Stimulated activated CD8-positive, alpha-beta memory T cell treated with anti-CD3 and anti-CD28 coated beads, Interleukin-12 subunit alpha, Interleukin-12 subunit beta, amount 100 ng/mL, for 1 hour (primary cell): Measurements from ENCODE around the gene FIGNL1.
"Not testable (repeated sequence)": the region's sequence is repeated elsewhere in the genome, so short reads cannot be mapped to it uniquely, and the experiment has no call there.

Source experiments
- DNase-seq: peaks from one replicate; pipeline ENCODE4 v3.0.0-alpha.2; 2020; ENCODE audit warnings: low read depth

Gene FIGNL1

DNA sequence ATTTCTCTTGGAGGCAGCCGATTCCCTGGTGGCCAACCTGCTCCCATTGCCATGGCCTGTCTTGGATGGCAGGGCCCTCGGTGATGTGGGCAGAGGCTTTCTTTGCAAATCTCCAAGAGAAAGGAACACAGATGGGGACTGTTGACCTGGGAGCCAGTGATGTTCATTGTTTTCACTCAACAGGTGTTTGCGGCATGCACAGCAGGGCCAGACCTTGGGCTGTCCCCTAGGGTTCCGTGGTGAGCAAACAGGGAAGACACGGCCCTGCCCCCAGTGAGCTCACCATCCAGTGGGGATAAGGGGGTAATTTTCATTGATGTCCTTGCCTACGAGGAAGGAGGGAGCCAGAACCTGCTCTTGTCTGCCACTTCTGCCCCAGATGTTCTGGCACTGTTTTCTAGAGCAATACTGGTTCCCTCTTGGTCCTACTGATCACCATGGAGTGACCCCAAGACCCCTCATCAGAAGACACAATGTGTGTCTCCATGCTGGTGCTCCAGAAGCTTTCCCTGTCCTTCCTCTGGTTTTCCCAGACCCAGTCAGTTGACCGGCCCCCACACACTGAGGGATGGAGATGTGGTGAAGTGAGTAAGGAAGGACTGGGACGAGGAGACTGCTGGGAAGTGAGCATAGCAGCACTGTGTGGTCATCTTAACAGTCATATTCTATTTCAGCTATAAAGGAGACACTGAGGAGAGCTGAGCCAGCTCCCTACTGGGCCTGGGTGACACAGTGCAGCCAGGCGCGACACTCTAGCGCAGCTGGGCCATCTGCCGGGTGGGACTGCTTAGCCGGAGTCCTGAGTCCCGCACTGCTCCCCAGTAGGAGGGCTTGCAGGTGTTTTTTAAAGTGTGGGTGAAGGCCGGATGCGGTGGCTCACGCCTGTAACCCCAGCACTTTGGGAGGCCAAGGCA lies 20.4 kb upstream of the FIGNL1 start:
- DNase-seq, result no peak

DNA sequence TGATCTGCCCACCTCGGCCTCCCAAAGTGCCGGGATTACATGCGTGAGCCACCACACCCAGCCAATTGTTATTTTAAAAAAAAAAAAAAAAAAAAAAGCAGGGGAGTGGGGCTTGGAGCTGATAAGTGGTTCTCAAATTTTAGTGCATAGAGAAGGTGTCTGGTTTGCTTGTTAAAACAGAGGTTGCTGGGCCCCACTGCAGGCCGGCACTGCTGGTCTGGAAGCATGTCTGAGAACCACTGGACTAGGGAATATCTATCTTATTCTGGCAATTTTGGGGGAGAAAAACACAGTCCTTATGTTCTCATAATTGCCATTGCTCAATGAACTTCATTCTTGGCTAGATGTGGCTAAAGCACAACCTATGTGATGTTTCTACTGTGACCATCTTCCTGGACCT lies 19.0 kb upstream of the FIGNL1 start:
- no peak for DNase-seq

DNA sequence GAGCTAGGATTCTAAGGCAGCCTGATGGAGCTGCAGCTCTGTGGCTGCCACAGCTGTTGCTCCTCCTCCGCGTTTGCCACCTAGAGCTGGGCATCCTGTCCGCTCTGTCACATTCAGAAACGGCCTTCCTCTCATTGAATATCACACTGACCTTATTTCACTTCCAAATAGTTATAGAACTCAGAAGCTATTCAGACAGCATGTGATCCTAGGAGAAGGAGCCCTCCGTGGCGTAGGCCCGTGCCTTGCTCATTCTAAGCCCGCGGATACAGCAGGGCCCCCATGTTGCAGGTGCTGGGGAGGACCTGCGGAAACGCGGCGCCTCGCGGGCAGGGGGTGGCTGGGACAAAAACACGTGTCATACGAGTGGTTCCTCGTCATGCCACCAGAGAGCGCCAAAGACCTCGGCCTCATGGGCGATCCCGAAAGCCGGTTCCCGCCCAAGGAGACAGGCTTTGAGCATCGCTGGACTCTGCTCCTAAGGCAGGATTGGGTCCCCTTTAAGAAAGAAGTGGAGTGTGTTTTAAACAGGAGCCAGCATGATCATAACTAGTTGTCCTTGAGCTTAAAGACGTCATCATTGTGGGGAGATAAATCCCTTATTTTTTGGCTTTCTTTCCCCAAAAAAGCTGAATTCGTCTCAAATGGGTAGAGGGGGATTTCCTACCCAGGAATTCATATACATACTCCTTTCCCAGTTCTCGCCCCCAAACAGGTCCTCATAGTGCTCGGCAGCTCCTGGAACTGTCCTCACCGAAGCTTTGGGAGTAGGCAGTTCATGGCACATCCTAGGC lies 17.9 kb upstream of the FIGNL1 start:
- DNase-seq, result peak; percentile 66

DNA sequence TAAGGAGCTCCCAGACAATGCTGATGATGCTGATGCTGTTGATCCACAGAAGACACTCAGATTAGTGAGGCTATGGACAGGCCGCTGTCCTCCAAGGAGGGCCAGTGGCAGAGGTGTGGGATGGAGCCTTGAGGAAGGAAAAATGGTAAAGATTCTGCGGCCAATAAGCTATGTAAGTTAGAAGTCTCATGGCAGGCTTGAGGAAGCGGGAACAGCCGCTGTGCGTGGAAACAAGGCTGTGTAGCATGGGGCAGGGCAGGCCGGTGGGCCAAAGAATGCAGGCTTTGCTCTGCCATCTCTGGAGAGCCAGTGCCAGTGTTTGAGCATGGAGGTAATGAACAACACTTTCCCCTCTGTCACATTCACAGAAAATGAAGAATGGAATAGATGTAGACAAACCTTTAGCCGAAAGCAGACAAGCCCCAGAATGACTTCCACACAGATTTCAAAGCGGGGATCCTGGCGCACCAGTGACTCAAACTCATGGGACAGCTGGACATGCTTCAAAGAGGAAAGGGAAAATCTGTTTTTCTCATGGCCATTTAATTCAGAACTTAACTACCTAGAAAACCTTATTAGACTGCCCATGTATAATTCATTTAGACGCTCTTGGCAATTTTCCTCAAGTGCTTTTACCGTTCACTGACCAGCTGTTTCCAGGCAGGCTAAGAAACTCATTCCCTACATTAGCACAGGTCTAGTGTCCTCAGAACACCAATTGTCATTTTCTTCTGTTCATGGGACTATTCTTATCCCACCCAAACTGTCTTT lies 16.9 kb upstream of the FIGNL1 start:
- DNase-seq, result no peak

DNA sequence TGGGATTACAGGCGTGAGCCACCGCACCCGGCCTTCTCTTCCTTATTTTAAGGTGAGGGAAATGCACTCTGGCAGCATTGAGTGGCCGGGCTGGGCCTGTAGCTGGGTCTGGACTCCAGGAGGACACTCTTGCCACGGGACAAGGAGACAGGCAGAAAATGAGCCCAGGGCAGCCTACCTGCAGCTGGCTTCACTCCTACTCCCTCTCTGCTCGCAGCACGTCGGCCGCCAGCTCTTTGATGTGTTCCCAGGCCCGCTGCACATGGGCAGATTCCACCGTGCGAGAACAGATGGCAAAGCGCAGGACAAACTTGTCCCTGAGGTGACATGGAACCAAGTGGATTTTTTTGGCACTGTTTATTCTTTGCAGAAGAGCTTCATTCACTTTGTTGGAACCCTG lies 12.9 kb upstream of the FIGNL1 start:
- no peak for DNase-seq

DNA sequence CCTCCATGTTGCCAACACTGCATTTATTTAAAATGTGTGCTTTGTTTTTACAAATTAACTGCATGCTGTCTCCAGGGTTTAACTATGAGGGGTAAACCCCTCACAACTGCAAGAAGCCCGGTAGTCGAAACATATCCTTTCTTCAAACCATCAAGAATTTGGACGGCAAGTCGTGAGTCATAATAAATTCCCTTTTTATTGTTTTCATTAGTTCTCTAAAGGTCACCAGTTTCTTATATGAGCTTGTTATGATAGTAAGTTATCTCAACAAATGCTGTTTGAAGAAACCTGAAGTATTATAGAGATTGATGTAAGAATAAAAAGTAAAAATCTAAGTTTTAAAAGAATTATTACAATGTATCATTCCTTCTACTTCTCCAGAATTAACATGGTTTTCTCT lies 12.2 kb upstream of the FIGNL1 start:
- DNase-seq, result no peak

DNA sequence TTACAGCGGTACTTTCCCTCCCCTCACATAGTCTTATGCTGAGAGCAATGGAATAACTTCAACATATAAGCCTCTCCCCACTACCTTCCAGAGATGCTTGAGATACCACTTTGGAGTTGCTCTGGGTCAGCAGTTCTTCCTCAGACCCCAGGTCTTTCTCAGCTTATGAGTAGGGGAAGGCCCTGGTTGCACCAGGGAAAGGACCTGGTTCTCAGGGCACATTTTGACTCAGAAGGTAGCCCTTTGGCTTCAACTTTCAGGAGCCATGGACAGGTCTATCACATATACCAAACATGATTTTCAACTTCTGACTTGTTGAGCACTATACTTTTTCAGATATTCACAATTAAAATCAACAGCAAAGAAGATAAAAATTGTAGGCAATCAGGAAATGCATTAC lies 11.5 kb upstream of the FIGNL1 start:
- DNase-seq, result no peak

DNA sequence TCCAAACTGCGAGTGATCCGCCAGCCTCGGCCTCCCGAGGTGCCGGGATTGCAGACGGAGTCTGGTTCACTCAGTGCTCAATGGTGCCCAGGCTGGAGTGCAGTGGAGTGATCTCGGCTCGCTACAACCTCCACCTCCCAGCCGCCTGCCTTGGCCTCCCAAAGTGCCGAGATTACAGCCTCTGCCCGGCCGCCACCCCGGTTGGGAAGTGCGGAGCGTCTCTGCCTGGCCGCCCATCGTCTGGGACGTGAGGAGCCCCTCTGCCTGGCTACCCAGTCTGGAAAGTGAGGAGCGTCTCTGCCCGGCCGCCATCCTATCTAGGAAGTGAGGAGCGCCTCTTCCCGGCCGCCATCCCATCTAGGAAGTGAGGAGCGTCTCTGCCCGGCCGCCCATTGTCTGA lies 9.0 kb upstream of the FIGNL1 start:
- not testable (repeated sequence) for DNase-seq

DNA sequence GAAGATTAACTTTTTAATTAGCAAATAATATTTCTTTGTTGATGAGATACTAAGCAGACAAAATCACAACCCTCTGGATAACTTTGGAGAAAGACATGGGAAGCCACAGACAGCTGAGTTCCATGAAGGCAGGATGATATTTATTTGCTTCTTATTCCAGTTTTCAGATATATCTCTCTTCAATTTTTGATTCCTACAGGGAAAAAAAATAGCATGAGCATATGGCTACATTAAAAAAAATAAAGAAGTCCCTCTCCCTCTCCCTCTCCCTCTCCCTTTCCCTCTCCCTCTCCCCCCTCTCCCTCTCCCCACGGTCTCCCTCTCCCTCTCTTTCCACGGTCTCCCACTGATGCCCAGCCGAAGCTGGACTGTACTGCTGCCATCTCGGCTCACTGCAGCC lies 8.5 kb upstream of the FIGNL1 start:
- not testable (repeated sequence) for DNase-seq

DNA sequence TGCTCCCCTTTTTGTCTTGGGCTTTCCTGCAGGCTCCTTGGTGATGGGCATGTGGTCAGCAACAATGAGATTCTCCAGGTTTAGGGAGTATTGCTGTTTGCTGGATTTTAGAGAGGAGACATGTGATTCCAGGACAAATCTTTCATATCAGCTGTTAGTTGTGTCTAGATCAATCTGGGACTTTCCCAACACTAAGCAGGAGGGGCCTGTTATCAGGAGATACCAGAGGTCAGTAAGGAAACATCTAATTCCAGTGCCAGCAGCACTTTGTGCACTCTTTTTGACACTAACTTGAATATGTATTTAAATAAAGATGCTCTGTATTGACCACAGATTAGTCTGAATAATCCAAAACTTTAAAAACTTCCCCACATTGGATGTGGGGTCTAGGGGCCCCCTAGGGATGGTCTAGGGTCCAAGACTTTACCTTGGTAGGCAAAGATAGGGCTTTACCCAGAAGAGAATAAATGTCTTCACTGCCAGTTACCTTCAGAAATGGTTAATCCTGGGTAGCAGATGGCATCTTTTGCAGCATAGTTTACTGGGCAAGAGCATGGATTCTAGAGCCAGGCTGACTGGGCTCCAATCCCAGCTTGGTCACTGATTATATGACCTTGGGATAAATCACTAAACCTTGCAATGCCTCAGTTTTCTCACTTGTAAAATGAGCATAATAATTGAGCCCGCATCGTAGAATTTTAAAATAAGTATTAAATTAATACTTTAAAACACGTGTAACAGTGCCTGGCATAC lies 6.4 kb upstream of the FIGNL1 start:
- no peak for DNase-seq

DNA sequence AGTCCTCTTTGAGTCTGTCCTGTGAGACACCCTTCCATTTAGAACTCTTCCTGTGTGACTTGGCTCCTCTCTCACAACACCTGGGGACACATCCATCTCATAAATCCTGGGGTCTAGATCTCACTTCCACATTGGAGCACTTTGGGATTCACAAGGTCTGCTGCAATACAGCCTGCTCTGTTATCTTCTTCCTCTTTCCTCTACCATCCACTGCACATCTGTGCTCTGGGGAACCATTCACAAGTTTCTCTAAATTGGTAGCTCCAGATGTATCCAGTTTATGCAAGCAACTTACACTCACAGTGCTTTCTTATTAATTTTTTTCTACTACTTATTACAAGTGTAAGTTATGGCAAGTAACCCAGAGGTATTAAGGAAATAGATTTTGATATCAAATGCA lies 5.5 kb upstream of the FIGNL1 start:
- DNase-seq, result no peak

DNA sequence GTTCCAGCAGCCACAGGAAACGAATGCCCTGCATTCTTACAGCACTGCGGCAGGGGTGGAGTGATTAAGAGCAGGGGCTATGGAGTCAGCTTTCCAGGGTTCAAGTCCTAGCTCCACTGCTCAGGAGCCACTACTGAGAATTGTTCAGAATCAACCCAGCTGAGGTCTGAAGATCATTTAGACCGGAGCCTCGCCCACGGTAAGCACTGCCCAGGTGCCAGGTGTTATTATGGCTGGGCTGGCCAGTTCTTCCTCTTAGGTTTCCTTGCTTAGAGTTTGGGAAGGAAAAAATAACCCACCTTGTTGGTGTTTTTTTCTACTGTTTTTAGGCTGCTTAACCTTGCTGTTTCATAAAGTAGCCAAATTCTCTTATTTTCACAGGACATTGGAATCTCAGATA lies 4.8 kb upstream of the FIGNL1 start:
- DNase-seq, result no peak

DNA sequence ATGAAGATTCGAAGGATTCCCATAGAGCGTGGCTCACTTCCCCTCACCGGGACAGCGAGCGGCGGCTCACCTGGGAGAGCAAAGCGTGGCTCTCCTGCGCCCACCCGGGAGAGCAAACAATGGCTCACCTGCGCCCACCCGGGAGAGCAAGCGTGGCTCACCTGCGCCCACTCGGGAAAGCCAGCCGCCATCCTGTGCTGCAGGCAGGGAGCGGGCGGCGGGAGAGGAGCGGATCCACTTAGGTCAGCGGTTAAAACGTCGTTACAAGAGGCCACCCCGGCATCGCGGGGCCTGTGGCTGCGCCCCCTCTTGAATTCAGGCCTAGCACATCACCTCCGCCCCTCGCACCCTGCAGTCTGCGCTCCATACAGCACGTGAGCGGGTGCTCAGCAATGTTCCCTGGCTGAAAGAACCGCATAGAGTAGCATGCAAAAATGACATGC lies 461 bp upstream of the FIGNL1 start:
- peak; percentile 2 for DNase-seq

DNA sequence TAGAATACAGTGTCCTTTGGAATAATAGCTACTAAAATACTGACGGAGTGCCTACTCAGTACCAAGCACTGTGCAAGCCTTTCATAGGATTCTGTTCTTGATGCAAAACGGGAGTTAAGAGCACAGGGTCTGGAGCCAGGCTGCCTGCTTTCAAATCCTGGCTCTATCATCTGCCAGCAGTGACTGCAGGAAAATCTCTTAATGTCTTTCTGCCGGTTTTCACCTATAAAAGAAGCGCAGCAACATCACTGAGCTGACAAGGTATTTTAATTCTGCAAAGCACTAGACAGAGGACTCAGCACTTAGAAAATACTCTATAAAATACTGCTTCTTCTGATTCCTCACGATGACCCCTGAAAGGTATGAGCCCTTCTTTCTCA lies 659 bp downstream of the FIGNL1 start:
- no peak for DNase-seq

DNA sequence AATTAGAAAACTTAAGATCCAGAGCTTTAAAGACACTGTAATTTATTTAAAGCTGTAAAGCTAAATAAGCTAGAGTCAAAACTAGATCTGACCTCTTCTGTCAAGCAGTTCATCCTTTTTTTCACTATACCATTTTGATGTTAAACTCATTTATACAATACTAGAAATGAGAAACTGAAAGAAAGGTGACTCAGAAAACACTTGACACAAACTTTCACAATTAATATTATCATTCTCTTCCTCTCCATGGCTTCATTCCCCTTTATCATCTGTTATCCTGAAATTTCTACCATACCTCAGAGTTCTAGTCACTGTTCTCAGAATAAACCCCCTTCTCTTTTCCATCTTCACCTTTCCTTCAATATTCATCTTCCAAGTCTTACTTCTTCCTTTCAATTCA lies 1.3 kb downstream of the FIGNL1 start:
- no peak for DNase-seq

DNA sequence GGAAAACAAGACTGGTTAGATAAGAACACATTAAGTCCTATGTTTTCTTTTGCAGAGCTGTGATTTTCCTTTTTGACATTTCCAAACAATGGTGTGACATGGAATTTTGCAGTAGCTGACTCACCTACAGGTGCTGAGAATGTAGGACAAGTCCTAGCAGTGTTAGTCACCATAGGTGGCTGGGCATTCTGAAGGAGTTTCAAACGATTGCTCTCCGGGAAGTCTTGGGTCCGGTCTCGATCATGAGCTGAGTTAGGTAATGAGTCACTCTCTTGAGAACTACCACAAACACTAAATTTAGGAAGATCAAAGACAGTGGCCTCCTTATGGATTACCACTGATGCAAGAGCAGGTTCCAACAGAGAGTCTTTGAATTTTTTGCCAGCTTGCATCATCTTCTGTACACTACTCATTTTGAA lies 3.6 kb downstream of the FIGNL1 start:
- DNase-seq, result no peak

DNA sequence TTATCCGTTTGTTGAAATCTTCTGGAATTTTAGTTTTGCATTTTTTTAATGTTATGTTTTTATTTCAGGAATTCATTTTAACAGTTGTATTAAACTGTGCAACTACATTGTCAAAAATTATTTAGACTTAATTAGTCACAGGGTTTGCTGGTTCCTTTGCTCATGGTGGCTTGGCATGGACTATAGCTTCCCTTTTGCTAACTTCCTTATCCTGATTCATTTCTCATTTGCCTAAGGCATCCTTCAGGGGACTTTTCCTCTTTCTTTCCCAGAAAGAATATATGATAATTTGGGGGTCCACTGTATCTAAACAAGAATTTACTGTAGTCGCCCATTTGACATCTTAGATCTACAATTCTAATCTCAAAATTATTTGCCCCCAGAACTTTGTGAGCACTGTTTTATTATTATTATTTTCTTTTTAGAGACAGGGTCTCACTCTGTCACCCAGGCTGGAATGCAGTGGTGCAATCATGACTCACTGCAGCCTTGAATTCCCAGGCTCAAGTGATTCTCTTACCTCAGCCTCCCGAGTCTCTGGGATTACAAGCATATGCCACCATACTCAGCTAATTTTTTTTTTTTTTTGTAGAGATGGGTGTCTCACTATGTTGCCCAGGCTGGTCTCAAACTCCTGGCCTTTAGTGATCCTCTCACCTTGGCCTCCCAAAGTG lies 13.9 kb downstream of the FIGNL1 start:
- no peak for DNase-seq

DNA sequence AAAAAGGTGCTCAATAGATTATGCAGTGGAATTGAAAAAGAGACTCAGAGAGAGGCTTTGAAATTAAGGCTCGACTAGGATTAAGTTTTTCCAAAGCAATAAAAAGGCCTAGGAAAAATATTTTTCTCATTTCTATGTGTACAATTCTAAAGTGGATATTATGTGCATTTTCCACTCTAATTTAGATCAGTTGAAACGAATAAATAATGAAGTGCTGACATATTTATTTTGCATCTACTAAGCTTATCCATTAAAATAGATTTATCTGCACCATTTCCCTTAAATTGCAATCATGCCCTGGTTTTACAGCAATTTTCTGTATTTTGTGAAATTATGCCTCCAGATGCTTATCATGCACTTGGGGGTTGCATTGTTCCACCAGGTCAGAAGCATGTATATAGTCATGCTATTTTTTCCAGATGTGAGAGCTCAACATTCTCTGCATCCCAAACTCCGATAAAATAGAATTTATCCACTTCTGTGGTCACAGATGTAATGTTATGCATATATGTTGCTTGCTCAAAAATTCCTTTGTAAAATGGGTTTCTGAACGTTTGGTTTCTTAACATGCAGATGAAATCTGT lies 18.3 kb downstream of the FIGNL1 start:
- no peak for DNase-seq

DNA sequence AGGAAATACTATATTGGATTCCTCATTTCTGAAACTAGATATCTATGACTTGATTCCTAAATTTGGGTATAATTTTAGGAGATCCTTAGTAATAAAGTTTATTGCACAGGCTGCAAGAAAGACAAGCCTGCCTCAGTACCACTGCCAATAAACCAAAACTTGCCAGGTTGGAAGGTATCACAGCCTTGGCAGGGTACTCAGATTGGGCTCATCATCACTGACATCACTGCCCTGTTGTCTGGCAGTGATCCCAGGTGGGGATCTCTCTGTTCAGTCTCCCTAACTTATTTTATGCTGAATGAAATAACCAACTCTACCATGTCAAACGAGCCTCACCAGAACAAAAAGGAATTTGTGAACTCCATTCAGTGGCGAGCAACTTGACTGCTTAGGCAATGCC lies 18.8 kb downstream of the FIGNL1 start:
- no peak for DNase-seq

DNA sequence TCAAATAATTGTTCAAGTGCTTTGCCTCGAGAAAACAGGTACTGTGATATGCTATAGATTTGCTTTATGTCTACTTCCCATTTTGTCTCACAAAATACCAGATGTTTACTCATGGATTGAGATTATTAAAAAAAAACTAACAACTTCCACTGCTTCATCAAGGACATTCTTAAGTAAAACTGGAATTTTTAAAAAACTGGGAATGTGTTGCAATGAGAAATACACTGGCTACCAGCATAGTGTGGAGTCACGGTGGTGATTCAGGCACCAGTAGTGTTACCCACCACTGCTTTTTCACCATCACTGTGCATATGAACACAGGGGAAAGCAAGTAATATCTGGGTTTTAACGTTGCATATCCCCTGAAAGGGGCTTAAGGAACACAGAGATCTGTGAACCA lies 21.2 kb downstream of the FIGNL1 start:
- no peak for DNase-seq

DNA sequence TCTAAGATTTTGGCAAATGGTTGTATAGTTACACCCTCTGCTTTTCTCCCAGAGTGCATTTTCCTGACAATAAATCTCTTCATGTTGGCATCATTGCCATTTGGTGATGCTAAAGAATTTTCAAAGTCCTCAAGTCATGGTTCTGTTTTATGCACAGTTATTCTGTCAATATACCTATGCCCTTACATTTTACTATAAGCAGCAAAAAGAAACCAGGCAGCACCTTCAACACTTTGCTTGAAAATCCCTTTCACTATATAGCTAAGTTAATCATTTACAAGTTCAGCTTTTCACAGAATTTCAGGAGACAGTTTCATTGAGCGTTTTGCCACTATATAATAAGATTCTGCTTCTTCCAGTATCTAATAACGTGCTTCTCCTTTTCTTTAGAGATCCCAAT lies 22.6 kb downstream of the FIGNL1 start:
- no peak for DNase-seq
